Small intestine (tissue), 7 donors: ENCODE measurements around the gene KRT76. TPM values are rescaled to one million over a fixed set of nuclear protein-coding genes. Genes with fewer than 3 reads are reported as not detected.

ENCODE experiments used
- DNase-seq, 2 donors: peaks; one replicate each; pipeline versions ENCODE4 v3.0.0 to v3.0.0-alpha.2; 2013
- FAIRE-seq: peaks from 2 replicates; lab custom pipeline; 2012; peaks lifted over from hg19 to GRCh38; lab: Jason Lieb, UNC
- H3K27ac ChIP-seq, 3 donors: one replicate each; pipeline ENCODE4 v1.5.1; 2013; ENCODE audit warnings: low read length in 2 of 3, mild to moderate bottlenecking in 2 of 3, control low read depth in 1 of 3, inconsistent platforms in 1 of 3, low read depth in 1 of 3, moderate library complexity in 1 of 3
- H3K27me3 ChIP-seq, 3 donors: one replicate each; pipeline ENCODE4 v1.6.1; 2013; ENCODE audit warnings: low read length in 3 of 3, inconsistent platforms in 1 of 3; ENCODE audit not compliant: control insufficient read depth in 3 of 3, insufficient read depth in 3 of 3
- H3K36me3 ChIP-seq, 3 donors: one replicate each; pipeline ENCODE4 v1.6.1; 2013; ENCODE audit warnings: low read length in 3 of 3, inconsistent platforms in 1 of 3, low read depth in 1 of 3, mild to moderate bottlenecking in 1 of 3, moderate library complexity in 1 of 3; ENCODE audit not compliant: control insufficient read depth in 3 of 3, insufficient read depth in 2 of 3
- H3K4me1 ChIP-seq, 3 donors: one replicate each; pipeline ENCODE4 v1.6.1; 2013; ENCODE audit warnings: low read length in 2 of 3, inconsistent platforms in 1 of 3, low read depth in 1 of 3, mild to moderate bottlenecking in 1 of 3, moderate library complexity in 1 of 3; ENCODE audit not compliant: control insufficient read depth in 3 of 3, insufficient read depth in 2 of 3
- H3K4me3 ChIP-seq, 3 donors: one replicate each; pipeline ENCODE4 v1.5.1; 2013; ENCODE audit warnings: low read length in 3 of 3, control low read depth in 1 of 3, inconsistent platforms in 1 of 3, low read depth in 1 of 3, mild to moderate bottlenecking in 1 of 3, moderate library complexity in 1 of 3
- H3K9me3 ChIP-seq, 2 donors: one replicate each; pipeline ENCODE4 v1.6.1; 2013; ENCODE audit warnings: low read depth in 1 of 2, low read length in 1 of 2; ENCODE audit not compliant: control insufficient read depth in 2 of 2, insufficient read depth in 1 of 2
- WGBS, 3 donors: extraction: QIAGEN DNeasy Blood & Tissue Kit; methylation state at CpG; one replicate each; pipeline ENCODE4 v1.1.7; 2013; 5-methylcytosine and 5-hydroxymethylcytosine counted together
- polyA plus RNA-seq, 4 donors: library from polyadenylated mRNA; stranded (reverse) in 3 of 4; unstranded in 1 of 4; fragments of 200-250 nt in 3 of 4; fragments of 120-200 nt in 1 of 4; gene quantifications; one replicate each; pipeline versions ENCODE4 v1.2.1 to v1.2.3, GENCODE V29; 2013
- donor health status: healthy with polysubstance abuse.
- donor health status: control.
- donor health status: control.
- donor health status: Bipolar disorder and iron deficiency.
- donor health status: healthy.

The KRT76 gene
- polyA plus RNA-seq, 4 donors: not detected

DNA sequence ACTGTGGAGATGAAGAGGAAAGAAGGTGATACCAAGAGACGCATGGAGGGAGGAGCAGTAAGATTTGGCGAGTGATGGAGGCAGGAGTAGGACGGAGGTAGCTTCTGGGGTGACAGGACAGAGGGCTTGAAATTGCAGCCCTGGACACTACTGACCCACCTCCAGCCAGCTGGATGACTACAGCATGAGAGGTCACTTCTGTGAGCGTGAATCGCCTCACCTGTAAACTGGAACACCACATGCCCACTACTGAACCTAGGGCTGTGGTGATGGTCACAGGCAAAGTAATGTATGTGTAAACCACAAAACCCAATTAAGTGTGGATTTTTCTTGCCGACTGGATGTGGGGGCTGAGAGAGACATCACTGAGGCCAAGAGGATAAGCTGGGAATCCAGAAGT lies 43.4 kb upstream of the KRT76 start:
- Histone ChIP-seq H3K36me3 (no peaks in the 10 kb centered on the region), H3K27ac (no peak overlapping the region), H3K9me3 (no peaks in the 10 kb centered on the region), H3K27me3 (peaks cover 0 to 1% (median 0%) of the 10 kb centered on the region in 3 donors), H3K4me3 (no peak overlapping the region), H3K4me1 (peaks cover 0 to 11% (median 0%) of the 10 kb centered on the region in 3 donors)
- FAIRE-seq (no peak), DNase-seq (no peak)
- WGBS, 3 donors: 89 to 92% (median 91%) methylated on average over 6 of the region's 6 CpGs

GRCh38 chr12:52819731-52820510 lies 42.8 kb upstream of the KRT76 start:
- FAIRE-seq (no peak), DNase-seq (no peak)
- Histone ChIP-seq H3K9me3 (no peaks in the 10 kb centered on the region), H3K36me3 (no peaks in the 10 kb centered on the region), H3K27me3 (peaks cover 0 to 1% (median 0%) of the 10 kb centered on the region in 3 donors), H3K27ac (no peak overlapping the region), H3K4me3 (no peak overlapping the region), H3K4me1 (peaks cover 0 to 11% (median 0%) of the 10 kb centered on the region in 3 donors)
- 83 to 85% (median 83%) methylated on average over 7 of the region's 7 CpGs for WGBS, 3 donors

- peaks cover 0 to 11% (median 0%) of the 10 kb centered on the region in 3 donors for H3K4me1 ChIP-seq
- no peak for FAIRE-seq
- H3K27me3 ChIP-seq: peaks cover 0 to 1% (median 0%) of the 10 kb centered on the region in 3 donors
Observed at GRCh38 chr12:52818887-52819420, 41.8 kb upstream of the KRT76 start.

DNA sequence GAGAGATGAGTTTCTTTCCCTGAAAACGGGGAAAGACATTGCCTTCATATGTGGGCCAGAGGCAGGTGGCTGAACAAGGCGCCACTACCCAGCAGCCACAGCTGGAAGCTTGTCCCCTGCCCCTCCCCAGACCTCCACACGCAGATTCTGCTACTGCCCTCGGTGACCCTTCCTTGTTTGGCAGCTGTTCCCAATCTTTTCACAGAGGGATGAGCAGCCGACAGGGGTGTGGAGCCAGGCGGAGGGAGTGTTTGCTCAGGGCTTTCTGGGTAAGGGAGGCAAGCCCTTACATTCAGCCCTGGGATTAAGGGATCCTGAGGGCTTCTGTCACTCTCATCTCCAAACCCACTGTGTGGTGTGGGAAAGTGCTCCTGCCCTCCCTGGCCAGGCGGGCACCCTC lies 41.2 kb upstream of the KRT76 start:
- Histone ChIP-seq H3K4me1 (peaks cover 0 to 11% (median 0%) of the 10 kb centered on the region in 3 donors), H3K36me3 (no peaks in the 10 kb centered on the region), H3K4me3 (no peak overlapping the region), H3K27me3 (peaks cover 0 to 1% (median 0%) of the 10 kb centered on the region in 3 donors), H3K27ac (no peak overlapping the region), H3K9me3 (no peaks in the 10 kb centered on the region)
- no peak for FAIRE-seq
- WGBS, 3 donors: 16 to 35% (median 23%) methylated on average over 7 of the region's 7 CpGs
- peak in 1 of 2 donors; percentile 21 for DNase-seq

More at GRCh38 chr12:52818887-52819420, 41.8 kb upstream of the KRT76 start:
- DNase-seq: peak in 1 of 2 donors; percentile 64
- no peaks in the 10 kb centered on the region for H3K36me3 ChIP-seq
- no peaks in the 10 kb centered on the region for H3K9me3 ChIP-seq
- H3K27ac ChIP-seq: no peak overlapping the region
- 26 to 47% (median 28%) methylated on average over 7 of the region's 7 CpGs for WGBS, 3 donors
- no peak overlapping the region for H3K4me3 ChIP-seq

DNA sequence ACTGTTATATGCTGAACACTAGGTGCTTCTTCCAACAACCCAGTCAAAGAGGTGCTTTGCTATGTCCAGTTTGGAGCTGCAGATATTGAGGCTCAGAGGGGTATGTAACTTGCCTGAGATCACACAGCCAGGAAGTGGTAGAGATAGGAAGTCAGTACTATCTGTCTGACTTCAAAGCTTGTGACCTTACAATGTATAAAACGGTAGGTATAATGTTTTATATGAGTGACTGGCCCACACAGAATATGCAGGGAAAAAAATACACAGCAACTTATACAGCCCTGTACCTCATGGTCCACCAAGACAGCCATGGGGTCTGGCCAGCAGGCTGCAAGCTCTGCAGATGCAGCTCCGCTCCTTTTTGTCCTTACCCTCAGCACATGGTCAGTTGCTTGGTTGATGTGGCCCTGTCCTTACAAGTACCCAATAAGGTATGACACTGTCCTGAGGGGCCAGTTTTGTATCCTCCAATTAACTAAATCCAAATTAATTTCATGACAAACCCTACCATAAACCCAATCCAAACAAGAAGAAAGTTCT lies 40.6 kb upstream of the KRT76 start:
- FAIRE-seq: no peak
- DNase-seq: no peak
- H3K4me3 ChIP-seq: no peak overlapping the region
- no peaks in the 10 kb centered on the region for H3K9me3 ChIP-seq
- peaks cover 0 to 1% (median 0%) of the 10 kb centered on the region in 3 donors for H3K27me3 ChIP-seq
- WGBS, 3 donors: 59 to 65% (median 63%) methylated on average over 2 of the region's 2 CpGs
- H3K36me3 ChIP-seq: no peaks in the 10 kb centered on the region
- H3K27ac ChIP-seq: no peak overlapping the region
- H3K4me1 ChIP-seq: peaks cover 0 to 11% (median 0%) of the 10 kb centered on the region in 3 donors

GRCh38 chr12:52817003-52817698 lies 40.0 kb upstream of the KRT76 start:
- 85 to 91% (median 87%) methylated on average over 8 of the region's 8 CpGs for WGBS, 3 donors
- Histone ChIP-seq H3K27me3 (peaks cover 0 to 1% (median 0%) of the 10 kb centered on the region in 3 donors), H3K9me3 (no peaks in the 10 kb centered on the region), H3K27ac (no peak overlapping the region), H3K4me3 (no peak overlapping the region), H3K4me1 (peaks cover 0 to 11% (median 0%) of the 10 kb centered on the region in 3 donors), H3K36me3 (no peaks in the 10 kb centered on the region)
- FAIRE-seq (no peak), DNase-seq (no peak)

GRCh38 chr12:52815676-52816588 lies 38.8 kb upstream of the KRT76 start:
- DNase-seq (no peak), FAIRE-seq (no peak)
- Histone ChIP-seq H3K27ac (no peak overlapping the region), H3K4me3 (no peak overlapping the region), H3K4me1 (peaks cover 0 to 11% (median 0%) of the 10 kb centered on the region in 3 donors), H3K9me3 (no peaks in the 10 kb centered on the region), H3K36me3 (no peaks in the 10 kb centered on the region), H3K27me3 (peaks cover 0 to 1% (median 0%) of the 10 kb centered on the region in 3 donors)
- 64 to 79% (median 73%) methylated on average over 9 of the region's 9 CpGs for WGBS, 3 donors
